Ovary (tissue), 3 donors: ENCODE results near the gene RAB3IL1.

Source experiments
- POLR2A ChIP-seq: fragments of 450-650 bp; IDR thresholded peaks from one replicate; pipeline ENCODE4 v1.6.1; 2017; ENCODE audit warnings: antibody characterized with exemption, mild to moderate bottlenecking, moderate library complexity
- TF ChIP-seq, protein P1 (sequence below), 3 donors: fragments of 450-650 bp in 2 of 3; fragments of 200-600 bp in 1 of 3; IDR thresholded peaks; one replicate each; pipeline versions ENCODE4 v1.5.1 to v1.8.0; 2016 to 2022; ENCODE audit warnings: antibody characterized with exemption in 3 of 3, mild to moderate bottlenecking in 1 of 3
- donor health status: DM: no; HTN: no; CAD: no.

GRCh38 chr11:61907282-61907681, 10.1 kb downstream of the RAB3IL1 start:
- no peak for TF ChIP-seq POLR2A
- TF ChIP-seq, protein P1, sequence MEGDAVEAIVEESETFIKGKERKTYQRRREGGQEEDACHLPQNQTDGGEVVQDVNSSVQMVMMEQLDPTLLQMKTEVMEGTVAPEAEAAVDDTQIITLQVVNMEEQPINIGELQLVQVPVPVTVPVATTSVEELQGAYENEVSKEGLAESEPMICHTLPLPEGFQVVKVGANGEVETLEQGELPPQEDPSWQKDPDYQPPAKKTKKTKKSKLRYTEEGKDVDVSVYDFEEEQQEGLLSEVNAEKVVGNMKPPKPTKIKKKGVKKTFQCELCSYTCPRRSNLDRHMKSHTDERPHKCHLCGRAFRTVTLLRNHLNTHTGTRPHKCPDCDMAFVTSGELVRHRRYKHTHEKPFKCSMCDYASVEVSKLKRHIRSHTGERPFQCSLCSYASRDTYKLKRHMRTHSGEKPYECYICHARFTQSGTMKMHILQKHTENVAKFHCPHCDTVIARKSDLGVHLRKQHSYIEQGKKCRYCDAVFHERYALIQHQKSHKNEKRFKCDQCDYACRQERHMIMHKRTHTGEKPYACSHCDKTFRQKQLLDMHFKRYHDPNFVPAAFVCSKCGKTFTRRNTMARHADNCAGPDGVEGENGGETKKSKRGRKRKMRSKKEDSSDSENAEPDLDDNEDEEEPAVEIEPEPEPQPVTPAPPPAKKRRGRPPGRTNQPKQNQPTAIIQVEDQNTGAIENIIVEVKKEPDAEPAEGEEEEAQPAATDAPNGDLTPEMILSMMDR (IDR thresholded peaks at IDR 0.05), result no peak
